ENCODE data around the gene BPIFB3.

BPIFB3 gene

GRCh38 chr20:33092361-33092760 is 38.7 kb downstream of the BPIFB3 start (continued):
- TF ChIP-seq PRDM10 (tag by site-specific recombination; IDR thresholded peaks at IDR 0.05) = no peak
- TF ChIP-seq, protein P1, sequence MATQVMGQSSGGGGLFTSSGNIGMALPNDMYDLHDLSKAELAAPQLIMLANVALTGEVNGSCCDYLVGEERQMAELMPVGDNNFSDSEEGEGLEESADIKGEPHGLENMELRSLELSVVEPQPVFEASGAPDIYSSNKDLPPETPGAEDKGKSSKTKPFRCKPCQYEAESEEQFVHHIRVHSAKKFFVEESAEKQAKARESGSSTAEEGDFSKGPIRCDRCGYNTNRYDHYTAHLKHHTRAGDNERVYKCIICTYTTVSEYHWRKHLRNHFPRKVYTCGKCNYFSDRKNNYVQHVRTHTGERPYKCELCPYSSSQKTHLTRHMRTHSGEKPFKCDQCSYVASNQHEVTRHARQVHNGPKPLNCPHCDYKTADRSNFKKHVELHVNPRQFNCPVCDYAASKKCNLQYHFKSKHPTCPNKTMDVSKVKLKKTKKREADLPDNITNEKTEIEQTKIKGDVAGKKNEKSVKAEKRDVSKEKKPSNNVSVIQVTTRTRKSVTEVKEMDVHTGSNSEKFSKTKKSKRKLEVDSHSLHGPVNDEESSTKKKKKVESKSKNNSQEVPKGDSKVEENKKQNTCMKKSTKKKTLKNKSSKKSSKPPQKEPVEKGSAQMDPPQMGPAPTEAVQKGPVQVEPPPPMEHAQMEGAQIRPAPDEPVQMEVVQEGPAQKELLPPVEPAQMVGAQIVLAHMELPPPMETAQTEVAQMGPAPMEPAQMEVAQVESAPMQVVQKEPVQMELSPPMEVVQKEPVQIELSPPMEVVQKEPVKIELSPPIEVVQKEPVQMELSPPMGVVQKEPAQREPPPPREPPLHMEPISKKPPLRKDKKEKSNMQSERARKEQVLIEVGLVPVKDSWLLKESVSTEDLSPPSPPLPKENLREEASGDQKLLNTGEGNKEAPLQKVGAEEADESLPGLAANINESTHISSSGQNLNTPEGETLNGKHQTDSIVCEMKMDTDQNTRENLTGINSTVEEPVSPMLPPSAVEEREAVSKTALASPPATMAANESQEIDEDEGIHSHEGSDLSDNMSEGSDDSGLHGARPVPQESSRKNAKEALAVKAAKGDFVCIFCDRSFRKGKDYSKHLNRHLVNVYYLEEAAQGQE (tag by site-specific recombination; IDR thresholded peaks at IDR 0.05) = no peak

DNA sequence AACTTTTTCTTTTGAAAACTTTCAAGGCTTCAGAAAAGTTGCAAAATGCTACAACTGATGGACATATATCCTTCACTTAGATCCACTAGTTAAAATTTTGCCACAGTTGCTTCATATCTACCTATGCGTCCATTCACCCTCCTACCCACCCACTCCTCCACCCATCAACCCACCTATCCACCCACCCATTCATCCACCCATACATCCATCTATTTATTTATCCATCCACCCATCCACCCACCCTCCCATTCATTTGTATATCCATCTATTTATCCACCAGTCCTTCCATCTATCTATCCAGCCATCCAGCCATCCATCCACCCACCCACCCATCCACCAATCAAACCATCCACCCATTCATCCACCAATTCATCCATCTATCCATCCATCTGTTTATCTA is 39.4 kb downstream of the BPIFB3 start:
- H3K4me3 ChIP-seq (ENCODE audit: low read depth, low read length) = no peak overlapping the region
- H3K27ac ChIP-seq (ENCODE audit: extremely low read depth, low read depth, low read length) = no peak overlapping the region
- ChIA-PET CTCF (no interaction called here), POLR2A (no interaction called here)
- TF ChIP-seq EGR2 (tag by site-specific recombination; IDR thresholded peaks at IDR 0.05; ENCODE audit: low read depth) (peak; percentile 89), ZFHX2 (tag by site-specific recombination; conservative IDR thresholded peaks at IDR 0.05) (peak; percentile 60), ZNF473 (tag by site-specific recombination; IDR thresholded peaks at IDR 0.05) (no peak)
- H3K36me3 ChIP-seq (ENCODE audit: control insufficient read depth in 2 of 2, insufficient read depth in 1 of 2, low read length in 2 of 2) = no peaks in the 10 kb centered on the region
- H3K4me1 ChIP-seq (ENCODE audit: control insufficient read depth, insufficient read depth, low read length) = no peaks in the 10 kb centered on the region
- H3K9me3 ChIP-seq (ENCODE audit: control insufficient read depth, insufficient read depth, low read depth, low read length) = no peaks in the 10 kb centered on the region

DNA sequence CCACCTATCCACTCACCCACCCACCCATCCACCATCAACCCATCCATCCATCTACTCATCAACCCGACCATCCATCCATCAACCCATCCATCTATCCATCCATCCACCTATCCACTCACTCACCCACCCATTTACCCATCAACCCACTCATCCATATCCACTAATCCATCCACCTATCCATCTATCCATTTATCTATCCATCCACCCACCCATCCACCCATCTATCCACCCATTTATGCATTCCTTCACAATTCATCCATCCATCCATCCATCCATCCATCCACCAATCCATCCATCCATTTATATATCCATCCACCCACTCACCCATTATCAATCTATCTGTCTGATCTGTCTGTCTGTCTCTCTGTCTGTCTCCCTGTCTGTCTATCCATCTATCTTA is 39.9 kb downstream of the BPIFB3 start:
- TF ChIP-seq ZNF112 (tag by site-specific recombination; IDR thresholded peaks at IDR 0.05) (no peak), ZIC2 (tag by site-specific recombination; IDR thresholded peaks at IDR 0.05) (no peak), ZNF530 (tag by site-specific recombination; IDR thresholded peaks at IDR 0.05; ENCODE audit: low read depth) (no peak), OSR2 (tag by site-specific recombination; IDR thresholded peaks at IDR 0.05) (no peak), ZNF560 (tag by site-specific recombination; IDR thresholded peaks at IDR 0.05; ENCODE audit: borderline replicate concordance) (no peak), ZNF521 (tag by site-specific recombination; IDR thresholded peaks at IDR 0.05) (no peak), GLI4 (tag by site-specific recombination; IDR thresholded peaks at IDR 0.05) (no peak), ZNF366 (tag by site-specific recombination; conservative IDR thresholded peaks at IDR 0.05) (peak; percentile 89), EGR2 (tag by site-specific recombination; IDR thresholded peaks at IDR 0.05; ENCODE audit: low read depth) (peak; percentile 86), ZBTB17 (tag by site-specific recombination; IDR thresholded peaks at IDR 0.05) (peak; percentile 72), RBAK (tag by site-specific recombination; IDR thresholded peaks at IDR 0.05) (no peak), GLIS2 (tag by site-specific recombination; IDR thresholded peaks at IDR 0.05) (no peak)
- TF ChIP-seq, protein P2, sequence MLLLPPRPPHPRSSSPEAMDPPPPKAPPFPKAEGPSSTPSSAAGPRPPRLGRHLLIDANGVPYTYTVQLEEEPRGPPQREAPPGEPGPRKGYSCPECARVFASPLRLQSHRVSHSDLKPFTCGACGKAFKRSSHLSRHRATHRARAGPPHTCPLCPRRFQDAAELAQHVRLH (tag by site-specific recombination; IDR thresholded peaks at IDR 0.05) = no peak
- Histone ChIP-seq H3K36me3 (ENCODE audit: control insufficient read depth in 2 of 2, insufficient read depth in 1 of 2, low read length in 2 of 2) (no peaks in the 10 kb centered on the region), H3K9me3 (ENCODE audit: control insufficient read depth, insufficient read depth, low read depth, low read length) (no peaks in the 10 kb centered on the region), H3K4me1 (ENCODE audit: control insufficient read depth, insufficient read depth, low read length) (no peaks in the 10 kb centered on the region), H3K4me3 (ENCODE audit: low read depth, low read length) (no peak overlapping the region), H3K27ac (ENCODE audit: extremely low read depth, low read depth, low read length) (no peak overlapping the region)
- POLR2A ChIA-PET = no interaction called here
- CTCF ChIA-PET = interaction anchor here (0.7 to 3.1 kb wide), 3 partner anchors 198 to 304 kb away, joined by 3 to 15 read pairs (median 11); no protein-coding TSS in a partner anchor

Data from HEK293 (cell line).